Caki2 (cell line): ENCODE data around the gene ENGASE. TPM values are rescaled to one million over a fixed set of nuclear protein-coding genes. Genes with fewer than 3 reads are reported as not detected.

ENCODE experiments used
- DNase-seq: peaks from one replicate; pipeline ENCODE4 v3.0.0-alpha.2; 2015; ENCODE audit warnings: low read depth
- in situ Hi-C: cut with HindIII; loops from 2 replicates; pipeline ENCODE4 v1.10.0; 2016; ENCODE audit warnings: low sequenced_read_pairs, low pct_unique_long_range_greater_than_20kb, mixed read lengths
- total RNA-seq: library from RNA; depleted of rRNA; stranded (reverse); fragments of >200 nt; shearing (Covaris generic); gene quantifications from 2 replicates; pipeline ENCODE4 v1.2.3, GENCODE V29; 2014; ENCODE audit warnings: low replicate concordance

The ENGASE gene
- total RNA-seq, 1 experiment from 2014 or later, result 12.9 TPM

DNA sequence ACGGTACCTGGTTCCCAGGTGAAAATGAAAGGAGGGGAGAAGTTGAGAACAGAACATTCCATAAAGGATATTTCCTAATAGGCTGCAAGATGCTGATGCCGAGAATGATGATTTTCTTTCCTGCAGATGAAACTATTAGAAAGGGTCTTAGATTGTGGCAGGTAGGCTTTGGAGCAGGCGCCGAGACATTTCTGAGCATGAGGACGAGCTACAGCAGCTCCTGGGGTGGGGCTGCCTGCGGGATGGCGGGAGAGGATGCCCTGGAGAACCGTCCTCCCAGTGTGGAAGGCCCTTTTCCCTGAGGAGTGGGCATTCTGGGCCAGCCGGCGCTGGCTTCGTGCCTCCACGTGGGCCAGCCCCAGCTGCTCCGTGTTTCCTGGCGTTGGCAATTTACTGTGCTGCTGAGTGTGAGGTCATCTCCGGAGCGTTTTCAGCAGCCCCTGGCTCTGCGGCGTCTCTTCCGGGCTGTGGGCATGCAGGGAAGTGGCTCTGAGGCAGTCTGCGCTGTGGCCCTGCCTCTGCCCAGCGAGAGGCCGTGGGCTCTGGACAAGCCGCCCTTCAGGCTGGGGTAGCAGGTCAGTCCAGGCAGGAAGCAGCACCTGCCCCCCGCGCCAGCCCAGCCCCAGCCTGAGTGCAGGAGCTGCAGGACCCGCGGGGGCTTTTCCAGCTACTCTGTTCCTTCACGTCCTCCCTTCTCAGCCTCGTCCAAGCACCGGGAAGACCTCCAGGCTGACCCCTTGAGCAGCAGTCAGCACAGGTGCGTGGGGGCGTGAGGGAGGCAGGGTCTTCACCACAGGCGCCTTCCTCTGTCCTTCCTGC lies 12.2 kb downstream of the ENGASE start:
- DNase-seq, result no peak
- in situ Hi-C loops, result no loop called here

DNA sequence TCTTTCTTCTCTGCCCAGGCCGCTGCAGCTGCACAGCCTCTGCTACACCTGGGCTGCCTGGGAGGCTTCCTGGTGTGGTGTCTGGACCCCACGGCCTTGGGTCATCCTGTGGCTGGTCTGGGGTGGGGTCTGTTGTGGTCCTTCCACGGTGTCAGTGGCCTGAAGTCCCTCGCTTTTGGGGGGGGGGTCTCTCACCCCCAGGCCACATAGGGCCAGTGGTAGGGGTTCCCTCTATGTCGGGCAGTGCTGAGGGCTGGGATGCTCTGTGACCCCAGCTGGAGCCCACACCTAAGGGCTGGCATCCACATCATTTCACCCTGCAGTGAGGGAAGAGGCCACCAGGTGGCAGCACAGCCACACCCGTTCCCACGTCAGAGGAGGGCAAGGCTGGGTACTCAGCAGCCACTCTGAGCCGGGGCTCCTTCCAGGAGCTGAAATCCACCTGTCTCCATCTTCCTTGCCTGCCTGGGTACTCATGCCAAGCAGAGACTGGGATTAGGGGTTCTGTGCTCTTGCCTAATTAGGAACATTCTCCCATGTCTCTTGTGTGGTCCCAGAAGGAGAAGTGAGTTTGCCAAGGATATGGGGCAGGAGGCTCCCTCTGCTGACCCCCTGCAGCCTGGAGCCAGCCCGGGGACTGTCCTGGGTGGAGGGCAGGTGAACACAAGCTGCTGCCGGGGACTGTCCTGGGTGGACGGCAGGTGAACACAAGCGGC lies 13.0 kb downstream of the ENGASE start:
- peak; percentile 47 for DNase-seq
- in situ Hi-C loops, result no loop called here

DNA sequence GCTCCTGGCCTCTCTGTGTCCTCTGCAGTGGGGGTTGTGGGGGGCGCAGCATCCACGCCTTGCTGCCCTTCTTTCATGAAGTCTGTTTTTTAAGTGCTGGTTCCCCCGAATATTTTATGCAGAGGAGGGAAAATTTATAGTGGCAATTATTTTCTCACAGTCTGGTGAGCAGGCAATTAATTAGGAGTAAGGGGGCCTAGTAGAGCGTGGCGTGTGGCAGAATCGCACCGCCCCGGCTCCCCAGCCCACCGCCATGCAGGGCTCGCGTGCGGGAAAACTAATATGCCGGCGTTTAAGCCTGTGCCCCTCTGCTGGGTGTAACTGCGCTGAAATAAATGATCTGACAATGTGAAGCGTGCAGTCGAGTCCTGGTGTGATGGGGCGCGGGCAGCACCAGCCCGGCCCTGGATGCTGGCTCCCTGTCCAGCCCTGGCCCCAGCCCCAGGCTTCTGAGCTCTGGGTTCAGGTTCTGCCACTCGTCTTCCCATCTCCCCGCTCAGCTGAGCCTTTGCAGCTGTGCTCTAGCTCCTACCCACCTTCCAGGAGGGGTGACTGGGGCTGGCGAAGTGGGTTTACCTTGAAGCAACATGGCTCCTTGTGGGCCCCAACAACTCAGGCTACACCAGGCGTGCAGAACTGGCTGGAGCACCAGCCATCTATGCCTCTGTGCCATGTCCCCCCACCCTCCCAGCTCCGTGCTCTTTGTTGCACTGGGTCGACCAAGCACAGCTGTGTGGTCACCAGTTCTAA lies 13.8 kb downstream of the ENGASE start:
- no peak for DNase-seq
- in situ Hi-C loops, result no loop called here

DNA sequence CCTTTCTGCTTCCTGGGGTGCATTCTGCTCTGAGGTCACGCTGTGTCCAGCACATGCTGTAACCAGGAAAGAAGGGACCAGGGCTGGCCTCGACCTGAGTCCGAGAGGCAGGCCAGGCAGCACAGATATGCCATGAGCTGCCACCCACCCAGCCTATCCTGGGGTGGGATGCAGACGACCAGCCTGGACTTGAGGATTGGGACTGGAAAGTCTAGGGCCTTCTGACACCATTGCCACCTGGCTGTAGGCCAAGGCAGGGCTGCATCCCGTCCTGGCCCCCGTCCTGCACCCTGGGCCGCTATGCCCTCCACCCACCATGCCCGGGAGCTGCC lies 14.3 kb downstream of the ENGASE start:
- in situ Hi-C loops, result no loop called here

DNA sequence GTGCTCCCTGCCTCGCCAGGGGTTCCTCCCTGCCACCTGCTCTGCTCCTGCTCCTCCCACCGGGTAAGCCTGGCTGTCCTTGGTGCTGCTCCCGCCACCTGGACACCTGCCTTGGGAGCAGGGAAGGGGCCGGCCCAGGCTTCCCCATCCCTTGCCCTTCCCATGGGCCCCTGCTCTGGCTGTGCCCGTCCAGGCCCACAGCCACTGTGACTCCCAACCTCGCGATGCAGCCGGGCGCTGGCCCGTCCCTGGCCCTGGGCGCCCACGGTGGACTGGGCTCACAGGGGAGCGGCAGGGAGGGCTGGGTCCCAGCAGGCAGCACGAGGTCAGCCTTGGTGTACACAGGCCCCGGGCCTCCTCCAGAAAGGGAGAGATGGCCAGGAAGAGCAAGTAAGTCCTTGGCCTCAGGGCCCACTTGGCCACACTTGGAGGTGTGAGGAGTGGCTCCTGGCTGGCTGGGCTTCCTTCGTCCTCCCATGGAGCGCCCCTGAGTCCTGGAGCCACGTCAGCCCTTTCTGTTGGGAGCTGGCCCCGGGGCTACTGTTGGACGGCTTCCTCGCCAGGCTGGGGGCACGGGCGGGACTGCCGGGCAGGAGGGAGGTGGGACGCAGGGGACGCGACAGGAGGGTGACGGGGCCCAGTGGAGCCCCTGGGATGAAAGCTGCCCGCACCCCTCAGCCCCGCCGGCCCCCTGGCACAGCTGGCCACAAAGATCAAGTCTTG lies 15.3 kb downstream of the ENGASE start:
- in situ Hi-C loops, result no loop called here

More for the DNA sequence above, 14.3 kb downstream of the ENGASE start:
- no peak for DNase-seq

DNA sequence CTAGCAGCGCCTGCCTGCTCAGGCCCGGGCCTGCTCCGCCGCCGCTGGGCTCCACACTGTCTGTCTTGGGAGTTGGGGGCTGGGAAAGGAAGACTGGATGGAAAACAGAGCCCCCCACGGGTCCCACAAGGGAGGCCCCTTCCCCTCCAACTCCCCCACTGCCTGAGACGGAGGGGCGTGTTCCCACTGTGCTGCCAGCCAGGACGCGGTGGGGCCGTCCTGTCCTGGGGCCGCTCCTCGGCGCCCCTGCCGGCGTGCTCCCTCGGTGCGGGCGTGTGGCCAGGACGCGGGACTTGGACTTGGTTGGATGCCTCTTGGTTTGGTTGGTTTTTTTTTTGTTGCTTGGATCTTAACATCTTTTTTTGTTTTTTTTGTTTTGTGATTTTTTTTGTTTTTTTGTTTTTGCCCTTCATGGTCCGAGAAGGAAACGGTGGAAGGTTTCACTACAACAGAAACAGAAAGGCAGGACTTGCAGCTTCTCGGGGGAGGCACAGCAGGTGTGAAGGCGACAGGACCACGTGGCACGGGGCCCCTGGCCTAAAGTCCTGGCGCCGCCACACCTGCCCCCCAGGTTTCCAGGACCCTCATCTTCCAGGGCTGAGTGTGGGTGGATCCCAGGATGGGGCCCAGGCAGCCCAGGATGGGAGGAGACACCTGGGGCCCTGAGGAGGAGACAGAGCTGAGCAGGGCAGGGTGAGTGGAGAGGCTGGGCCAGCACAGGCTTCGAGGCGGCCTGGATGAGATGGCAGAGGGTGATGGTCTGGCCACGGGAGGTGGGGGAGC lies 16.0 kb downstream of the ENGASE start:
- no peak for DNase-seq
- in situ Hi-C loops, result no loop called here

More for the DNA sequence above, 15.3 kb downstream of the ENGASE start:
- no peak for DNase-seq

DNA sequence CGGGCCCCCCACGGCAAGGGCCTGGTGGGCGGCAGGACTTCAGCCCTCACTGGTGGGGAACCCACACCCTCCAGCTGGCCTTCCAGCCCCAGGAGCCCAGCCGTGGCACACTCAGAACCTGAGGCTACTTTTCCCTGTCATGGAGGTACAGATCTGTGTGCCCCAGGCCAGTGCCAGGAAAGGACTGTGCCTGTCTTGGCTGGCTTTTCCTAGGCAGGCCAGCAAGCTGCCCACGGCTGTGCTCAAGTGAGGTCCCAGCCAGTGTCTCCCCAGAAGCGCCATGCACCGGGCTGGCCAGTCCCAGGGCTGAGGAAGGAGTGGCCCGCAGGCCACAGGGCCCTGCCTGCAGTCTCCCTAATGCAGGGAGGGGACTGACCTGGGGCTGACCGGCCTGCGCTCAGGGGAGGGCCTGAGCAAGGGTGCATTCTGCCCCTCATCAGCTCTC lies 16.6 kb downstream of the ENGASE start:
- in situ Hi-C loops, result no loop called here
- DNase-seq, result no peak

DNA sequence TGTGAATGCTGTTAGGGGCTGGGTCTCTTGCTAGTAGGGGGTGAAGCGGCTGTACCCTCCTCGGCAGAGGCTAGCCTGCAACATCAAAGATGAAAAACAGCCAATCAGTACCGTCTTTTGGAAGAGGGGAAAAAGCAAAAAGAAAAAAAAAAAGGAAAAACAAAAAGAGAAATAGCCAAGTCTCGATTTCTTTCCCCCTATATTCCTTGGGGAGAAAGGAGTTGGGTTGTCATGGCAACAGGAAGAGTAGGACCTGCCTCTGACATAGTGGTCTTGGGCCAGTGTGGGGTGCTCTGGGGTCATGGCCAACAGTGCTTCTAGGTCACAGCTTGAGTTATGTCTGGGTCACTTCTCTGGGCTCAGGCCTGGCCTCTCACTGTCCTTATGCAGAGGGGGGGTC lies 17.9 kb downstream of the ENGASE start:
- no peak for DNase-seq
- in situ Hi-C loops, result no loop called here

DNA sequence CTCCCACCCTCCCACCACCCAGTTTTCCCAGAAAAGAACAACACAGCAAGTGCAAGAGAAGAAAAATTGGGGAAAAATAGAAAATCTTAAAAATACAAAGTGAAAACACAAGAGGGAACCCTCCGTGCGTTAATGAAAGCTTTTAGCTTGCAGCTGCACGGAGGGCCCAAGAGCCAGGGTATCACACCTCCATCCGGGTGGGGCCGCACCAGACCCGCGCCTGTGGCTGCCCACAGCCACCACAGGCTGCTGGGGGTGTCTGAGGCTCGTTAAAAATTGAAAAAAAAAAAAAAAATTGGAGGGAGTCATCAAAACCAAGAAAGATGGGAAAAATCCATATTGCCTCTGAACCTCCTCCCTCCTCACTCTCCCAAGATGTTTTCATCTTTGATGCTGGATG lies 18.6 kb downstream of the ENGASE start:
- in situ Hi-C loops, result no loop called here
- DNase-seq, result no peak

DNA sequence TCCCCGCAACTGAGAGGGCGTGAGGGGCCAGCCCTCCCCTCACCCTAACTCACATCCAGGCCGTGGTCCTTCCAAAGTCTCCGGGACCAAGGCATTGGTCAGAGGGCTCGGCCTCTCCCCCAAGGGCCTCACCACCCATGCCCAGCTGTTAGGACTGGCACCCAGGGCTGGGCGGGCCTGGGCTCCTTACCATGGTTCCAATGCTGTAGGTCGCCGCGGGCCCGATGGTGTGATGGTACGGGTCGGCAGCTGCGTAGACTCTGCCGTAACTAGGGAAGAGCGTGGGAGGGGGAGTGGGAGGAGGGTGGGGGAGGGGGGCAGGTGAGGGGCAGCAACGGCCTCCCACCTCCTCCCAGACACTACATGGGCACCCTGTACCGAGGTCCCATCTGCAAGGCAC lies 19.6 kb downstream of the ENGASE start:
- DNase-seq, result no peak
- in situ Hi-C loops, result no loop called here

DNA sequence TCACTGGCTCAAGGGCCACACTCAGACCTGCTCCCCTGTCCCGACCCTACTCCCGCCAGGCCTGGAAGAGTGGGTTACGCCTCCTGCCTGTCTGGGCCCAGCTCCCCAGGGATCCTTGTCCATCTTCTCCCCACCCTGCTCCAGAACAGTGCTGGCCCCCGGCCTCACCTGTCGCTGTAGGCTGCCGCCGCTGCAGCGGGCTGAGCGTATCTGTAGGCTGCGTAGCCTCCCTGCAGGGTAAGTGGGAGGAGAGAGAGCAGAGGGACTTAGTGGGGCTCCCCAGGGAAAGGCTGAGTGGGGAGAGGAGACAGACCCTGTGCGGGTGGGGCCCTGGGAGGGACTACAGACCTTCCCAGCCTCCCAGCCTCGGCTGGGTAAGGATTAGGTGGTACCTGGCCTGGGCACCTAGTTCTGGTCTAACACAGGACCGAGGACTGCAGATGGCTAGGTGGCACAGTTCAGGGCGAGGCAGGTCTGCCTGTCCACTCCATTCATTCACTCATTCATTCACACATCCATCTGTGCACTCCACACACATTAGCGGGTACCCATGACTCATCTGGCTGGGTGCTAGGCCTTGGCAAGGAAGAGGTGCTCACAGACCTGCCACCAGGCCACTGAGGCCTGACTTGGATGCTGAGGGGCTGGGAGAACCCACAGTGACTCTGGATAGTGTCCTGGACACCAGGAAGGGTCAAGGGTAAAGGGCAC lies 20.9 kb downstream of the ENGASE start:
- no peak for DNase-seq
- in situ Hi-C loops, result no loop called here

DNA sequence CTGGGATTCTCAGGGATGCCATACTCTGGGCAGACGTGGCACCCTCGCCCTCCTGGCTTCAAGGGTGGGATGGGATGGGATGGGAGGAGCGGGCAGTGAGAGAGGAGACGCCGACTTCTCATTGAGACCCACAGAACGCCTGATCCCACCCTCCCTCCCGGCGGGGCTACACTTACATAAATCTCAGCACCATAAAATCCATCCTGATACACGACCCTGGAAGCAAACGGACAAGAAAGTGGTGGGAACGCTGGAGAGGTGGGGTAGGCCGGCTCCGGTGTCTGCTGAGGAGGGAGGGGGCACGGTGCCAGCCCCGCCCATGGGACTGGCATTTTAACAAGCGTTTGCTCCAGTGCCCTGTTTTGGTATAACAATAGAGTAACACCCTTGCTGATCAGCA lies 21.9 kb downstream of the ENGASE start:
- DNase-seq, result no peak
- in situ Hi-C loops, result no loop called here

DNA sequence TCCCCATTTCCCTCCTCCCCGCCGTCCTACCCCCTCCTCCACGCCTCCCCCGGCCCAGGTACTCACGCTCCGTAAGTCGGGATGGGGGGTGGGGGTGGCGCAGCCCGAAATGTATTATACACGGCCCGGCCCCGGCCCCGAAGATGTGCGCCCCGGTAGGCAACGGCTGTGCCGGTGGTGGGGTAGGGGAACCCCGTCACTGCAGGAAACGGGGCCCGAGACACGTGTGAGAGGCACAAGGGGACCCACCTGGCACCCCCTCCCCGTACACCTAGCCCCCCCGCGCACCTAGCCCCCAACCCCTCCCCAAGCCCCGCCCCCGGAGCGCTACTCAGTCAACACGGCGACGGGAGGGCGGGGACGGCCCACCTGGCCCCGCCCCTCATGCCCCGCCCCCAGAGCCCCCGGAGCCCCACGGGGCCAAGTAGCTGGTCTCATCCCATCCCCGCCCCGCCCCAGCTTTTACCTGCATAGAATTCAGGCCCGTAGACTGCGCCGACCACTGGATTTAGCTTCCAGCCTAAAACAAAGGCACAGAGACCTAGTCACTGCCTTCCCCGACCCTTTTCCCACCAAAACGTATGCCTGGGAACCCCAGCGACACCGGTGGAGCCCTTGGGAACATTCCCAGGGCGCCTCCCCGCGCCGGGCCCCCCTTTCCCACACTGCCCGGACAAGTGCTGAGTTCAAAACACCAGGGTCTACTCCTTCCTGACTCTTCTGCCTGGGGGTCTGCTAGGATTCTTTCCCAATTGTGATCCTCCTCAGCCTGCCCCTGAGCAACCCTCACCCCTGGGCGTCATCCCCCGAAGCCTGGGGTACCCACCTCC lies 22.8 kb downstream of the ENGASE start:
- no peak for DNase-seq
- in situ Hi-C loops, result no loop called here

DNA sequence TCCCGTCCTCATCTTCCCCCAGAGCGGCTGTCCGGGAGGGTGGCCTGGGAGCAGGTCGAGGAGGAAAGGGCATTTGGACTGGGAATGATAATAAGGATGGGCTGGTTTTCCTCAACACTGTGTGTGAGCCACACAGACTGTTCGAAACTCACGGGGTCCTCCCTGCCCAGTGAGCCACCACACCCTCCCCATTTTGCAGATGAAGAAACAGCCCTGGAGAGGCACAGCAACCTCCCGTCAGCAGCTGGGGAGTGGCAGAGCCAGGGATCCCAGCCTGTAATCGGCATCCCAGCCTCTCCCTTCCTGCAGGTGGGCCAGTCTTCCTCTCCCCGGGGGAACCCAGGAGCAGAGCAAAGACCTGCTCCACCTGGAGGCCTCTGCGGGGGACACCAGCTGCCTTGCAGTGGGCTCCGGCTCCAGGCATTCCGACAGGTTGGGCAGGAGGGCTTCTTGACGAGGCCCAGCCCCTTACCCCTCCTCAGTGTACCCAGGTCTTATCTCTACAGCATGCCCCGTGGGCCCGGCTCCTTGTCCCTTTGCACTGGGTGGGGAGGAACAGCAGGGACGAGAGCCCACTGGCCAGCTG lies 23.8 kb downstream of the ENGASE start:
- DNase-seq, result no peak
- in situ Hi-C loops, result no loop called here

DNA sequence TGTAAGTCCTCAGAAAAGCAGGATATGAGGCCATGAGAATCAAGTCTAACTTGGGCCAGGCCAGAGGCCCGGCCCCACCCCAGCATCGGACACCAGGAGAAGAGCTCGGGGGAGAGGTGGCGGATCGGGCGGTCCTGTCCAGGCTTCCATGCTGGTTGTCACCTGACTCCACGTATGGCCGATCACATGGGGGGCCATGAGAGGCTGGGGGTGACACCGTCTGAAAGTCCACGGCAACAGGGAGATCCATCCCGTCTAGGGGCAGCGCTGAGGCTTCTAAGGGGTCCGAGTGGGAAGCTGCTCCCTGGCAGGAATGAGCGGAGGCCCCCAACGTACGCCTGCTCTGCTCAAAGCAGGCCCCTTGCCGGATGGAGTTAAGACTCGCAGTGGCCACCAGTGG lies 25.8 kb downstream of the ENGASE start:
- in situ Hi-C loops, result no loop called here
- DNase-seq, result no peak

DNA sequence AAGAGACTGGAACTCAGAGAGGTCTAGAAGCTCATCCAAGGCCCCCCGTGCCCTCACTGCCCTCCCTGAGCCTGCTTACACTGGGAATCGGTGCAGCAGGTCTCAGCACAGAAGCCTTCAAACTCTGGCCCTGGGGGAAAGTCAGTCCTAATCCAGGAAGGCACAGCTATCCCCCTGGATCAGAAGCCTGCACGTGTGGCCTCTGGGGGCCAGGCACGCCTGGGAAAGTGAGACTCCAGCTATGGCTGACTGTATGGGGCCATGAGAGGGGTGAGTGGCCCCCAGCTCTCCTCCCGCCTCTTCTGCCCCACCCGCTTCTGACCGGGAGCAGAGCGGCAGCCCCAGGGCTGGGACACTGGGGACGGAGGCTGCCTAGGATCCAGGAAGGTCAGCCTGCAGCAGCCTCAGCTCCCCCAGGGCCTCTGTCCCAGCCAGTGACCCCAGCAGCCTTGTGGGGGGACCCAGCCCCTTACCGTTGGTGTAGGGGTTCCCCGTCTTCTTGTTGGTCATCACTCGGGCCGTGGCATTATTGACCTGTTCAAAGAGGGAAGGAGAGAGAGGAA lies 26.6 kb downstream of the ENGASE start:
- DNase-seq, result no peak
- in situ Hi-C loops, result no loop called here
